K562 (cell line): ENCODE data around the gene HELB. TPM values are rescaled to one million over a fixed set of nuclear protein-coding genes. Genes with fewer than 3 reads are reported as not detected.

Experiments
- CBFB ChIP-seq: sonication (generic); formaldehyde crosslinking; IDR thresholded peaks from 2 replicates; pipeline ENCODE4 v1.4.0; 2020; ENCODE audit warnings: mild to moderate bottlenecking, missing genetic modification reagents
- CHD7 ChIP-seq: fragments of 200-600 bp; sonication (generic); IDR thresholded peaks from one replicate; pipeline ENCODE4 v1.6.1; 2012; ENCODE audit warnings: mild to moderate bottlenecking, low read depth, low read length, inconsistent platforms
- DLX4 ChIP-seq: fragments of 250-450 bp; sonication (Bioruptor Pico); IDR thresholded peaks from 2 replicates; pipeline ENCODE4 v1.6.1; 2021; ENCODE audit warnings: mild to moderate bottlenecking
- HSF4 ChIP-seq: fragments of 250-450 bp; sonication (Bioruptor Pico); IDR thresholded peaks from 2 replicates; pipeline ENCODE4 v2.1.2; 2022; ENCODE audit warnings: mild to moderate bottlenecking, moderate library complexity, borderline replicate concordance
- MCM2 ChIP-seq: fragments of 450-650 bp; IDR thresholded peaks from 2 replicates; pipeline ENCODE4 v1.6.1; 2017; ENCODE audit warnings: low read depth, mild to moderate bottlenecking
- MED1 ChIP-seq: sonication (generic); formaldehyde crosslinking; IDR thresholded peaks from 2 replicates; pipeline ENCODE4 v1.8.1; 2023; ENCODE audit warnings: missing genetic modification reagents, borderline replicate concordance
- MEF2D ChIP-seq: conservative IDR thresholded peaks from 2 replicates; pipeline ENCODE4 v1.6.1; 2016; ENCODE audit warnings: low read depth, missing genetic modification characterization, missing compliant biosample characterization
- NFIX ChIP-seq: fragments of 250-450 bp; sonication (Bioruptor Pico); IDR thresholded peaks from 2 replicates; pipeline ENCODE4 v1.4.0; 2020; ENCODE audit warnings: low read depth, mild to moderate bottlenecking, moderate library complexity
- PREB ChIP-seq: sonication (generic); formaldehyde crosslinking; IDR thresholded peaks from 2 replicates; pipeline ENCODE4 v1.8.1; 2023; ENCODE audit warnings: mild to moderate bottlenecking, missing genetic modification reagents
- PURB ChIP-seq: sonication (generic); formaldehyde crosslinking; IDR thresholded peaks from 2 replicates; pipeline ENCODE4 v1.9.0; 2021; ENCODE audit warnings: low read depth, mild to moderate bottlenecking, missing genetic modification reagents
- SNRNP70 ChIP-seq: fragments of 200-400 bp; formaldehyde crosslinking; optimal IDR thresholded peaks from 2 replicates; pipeline ENCODE3; 2017; ENCODE audit warnings: low read depth, low read length
- TAF15 ChIP-seq: fragments of 200-400 bp; formaldehyde crosslinking; IDR thresholded peaks from 2 replicates; pipeline ENCODE4 v1.6.1; 2017; ENCODE audit warnings: mild to moderate bottlenecking, low read depth, low read length, moderate library complexity
- ZKSCAN1 ChIP-seq: fragments of 150-350 bp; IDR thresholded peaks from 2 replicates; pipeline ENCODE4 v1.6.1; 2016; ENCODE audit warnings: low read depth, low read length
- ZNF3 ChIP-seq: fragments of 250-450 bp; sonication (Bioruptor Pico); IDR thresholded peaks from 2 replicates; pipeline ENCODE4 v1.5.0; 2021; ENCODE audit warnings: mild to moderate bottlenecking, moderate library complexity
- ZNF76 ChIP-seq: fragments of 250-450 bp; sonication (Bioruptor Pico); IDR thresholded peaks from 2 replicates; pipeline ENCODE4 v1.4.0; 2020; ENCODE audit warnings: mild to moderate bottlenecking, moderate library complexity, borderline replicate concordance
- polyA plus RNA-seq, 8 experiments: library from polyadenylated mRNA; depleted of rRNA in 4 of 8; stranded (reverse) in 5 of 8; unstranded in 3 of 8; fragments of >200 nt; fragmentation: Nextera tagmentation in 2 of 8; fragmentation: Illumina TruSeq in 1 of 8; extraction: Ambion mirVana in 2 of 8; extraction: Trizol in 1 of 8; gene quantifications; 2 replicates each; pipeline versions ENCODE4 v1.2.1 to v1.2.3, GENCODE V29; 2011 to 2014; ENCODE audit warnings: inconsistent platforms in 1 of 8, missing spikeins in 1 of 8
- total RNA-seq, 7 experiments: library from RNA; depleted of rRNA in 6 of 7; stranded (reverse); fragments of >200 nt in 6 of 7; fragmentation: Illumina TruSeq in 2 of 7; extraction: Trizol in 2 of 7; gene quantifications; 2 replicates each; pipeline versions ENCODE4 v1.2.1 to v1.2.3, GENCODE V29; 2011 to 2021; ENCODE audit warnings: low replicate concordance in 1 of 7

The HELB gene
- total and polyA plus RNA-seq, 9 of the 15 experiments (the other 6 are each of a cell fraction or from before 2014, with no cell fraction given) = 0.74 to 7.6 (median 2.4) TPM

GRCh38 chr12:66314278-66314677 is 12.0 kb downstream of the HELB start (continued):
- TF ChIP-seq CHD7 (no peak), NFIX (CRISPR knock-in tag) (no peak), CBFB (CRISPR knock-in tag) (no peak), MCM2 (no peak), PURB (CRISPR knock-in tag) (no peak), ZNF3 (CRISPR knock-in tag) (no peak), MEF2D (tag) (no peak), ZKSCAN1 (no peak), DLX4 (no peak), HSF4 (CRISPR knock-in tag) (no peak), PREB (CRISPR knock-in tag) (no peak), TAF15 (no peak), MED1 (CRISPR knock-in tag) (no peak), ZNF76 (CRISPR knock-in tag) (no peak), SNRNP70 (no peak)
